OCI-LY3 (cell line): ENCODE measurements around the gene ATP11B.

Experiments
- H2AFZ ChIP-seq: fragments of 200-600, 300-600 bp; shearing (Covaris generic); 2 replicates; pipeline ENCODE4 v1.6.0; 2014; ENCODE audit warnings: antibody characterized with exemption, low read depth, low read length
- H3K27ac ChIP-seq: fragments of 200-600, 300-600 bp; sonication (generic); 2 replicates; pipeline ENCODE4 v1.5.1; 2014; ENCODE audit warnings: mild to moderate bottlenecking, low read length, moderate library complexity, mixed read lengths
- H3K27me3 ChIP-seq: fragments of 200-600, 300-600 bp; sonication (generic); 2 replicates; pipeline ENCODE4 v1.6.1; 2014; ENCODE audit warnings: low read depth, low read length, mixed read lengths
- H3K36me3 ChIP-seq: fragments of 200-600, 300-600 bp; sonication (generic); replicated peaks from 2 replicates; pipeline ENCODE3; 2014; ENCODE audit warnings: low read depth, low read length, mixed read lengths
- H3K4me1 ChIP-seq: fragments of 300-600, 200-600 bp; sonication (generic); 2 replicates; pipeline ENCODE4 v1.6.1; 2014; ENCODE audit warnings: low read length, mixed read lengths
- H3K4me2 ChIP-seq: fragments of 200-600, 300-600 bp; sonication (generic); 2 replicates; pipeline ENCODE4 v1.6.1; 2014; ENCODE audit warnings: low read length, mixed read lengths
- H3K4me3 ChIP-seq: fragments of 300-600, 200-600 bp; sonication (generic); 2 replicates; pipeline ENCODE4 v1.5.1; 2014; ENCODE audit warnings: antibody characterized with exemption, mild to moderate bottlenecking, low read length, moderate library complexity
- H3K79me2 ChIP-seq: fragments of 300-600, 200-600 bp; shearing (Covaris generic); 2 replicates; pipeline ENCODE4 v1.6.1; 2014; ENCODE audit warnings: mild to moderate bottlenecking, low read length, mixed read lengths
- H3K9ac ChIP-seq: fragments of 300-600, 200-600 bp; shearing (Covaris generic); 2 replicates; pipeline ENCODE4 v1.6.0; 2014; ENCODE audit warnings: mild to moderate bottlenecking, low read length, moderate library complexity
- H3K9me3 ChIP-seq: fragments of 200-600, 300-600 bp; shearing (Covaris generic); 2 replicates; pipeline ENCODE4 v1.6.1; 2014; ENCODE audit warnings: low read length, mixed read lengths; ENCODE audit not compliant: insufficient read depth
- H4K20me1 ChIP-seq: fragments of 200-600, 300-600 bp; sonication (generic); 2 replicates; pipeline ENCODE4 v1.6.1; 2016; ENCODE audit warnings: low read length, mixed read lengths; ENCODE audit not compliant: insufficient read depth
- EZH2phosphoT487 ChIP-seq: fragments of 200-600 bp; shearing (Covaris generic); IDR thresholded peaks from 2 replicates; pipeline ENCODE4 v1.6.1; 2018; ENCODE audit warnings: antibody characterized with exemption, mixed run types, low read depth
- TF ChIP-seq, protein P1 (sequence below): fragments of 200-600, 300-600 bp; sonication (generic); IDR thresholded peaks from 2 replicates; pipeline ENCODE4 v1.5.1; 2014; ENCODE audit warnings: antibody characterized with exemption, low read length, low read depth

Gene ATP11B

DNA sequence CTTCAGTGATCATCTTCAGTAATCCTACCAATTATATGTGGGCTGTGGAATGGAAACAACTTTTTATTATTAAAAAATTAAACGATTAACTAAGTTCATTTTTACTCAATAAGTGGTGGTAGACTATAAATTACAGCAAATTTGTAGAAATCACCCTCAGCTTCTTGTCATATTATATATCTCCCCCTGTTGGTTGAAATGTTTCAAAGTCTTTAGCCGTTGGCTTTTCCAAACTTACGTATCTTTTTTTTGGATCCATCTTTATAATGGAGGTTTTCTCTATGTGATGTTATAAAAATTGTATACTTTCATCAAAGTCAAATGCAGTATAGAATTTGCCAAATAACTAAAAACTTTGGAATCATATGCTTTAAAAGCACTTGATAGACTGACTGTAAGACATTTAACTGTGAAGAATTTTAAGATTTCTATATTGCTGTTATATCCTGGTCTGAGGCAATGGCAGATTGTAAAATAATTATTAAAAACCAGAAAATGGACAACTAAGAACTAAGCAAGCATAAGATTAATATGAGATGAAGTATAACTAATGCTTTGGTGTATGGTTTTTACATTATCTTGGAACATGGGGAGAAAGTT lies 44.7 kb downstream of the ATP11B start:
- H4K20me1 ChIP-seq: no peaks in the 10 kb centered on the region
- H2AFZ ChIP-seq: no peak overlapping the region
- H3K4me3 ChIP-seq: no peak overlapping the region
- no peaks in the 10 kb centered on the region for H3K9me3 ChIP-seq
- no peak overlapping the region for H3K4me2 ChIP-seq
- H3K36me3 ChIP-seq: peaks cover 14% of the 10 kb centered on the region
- no peaks in the 10 kb centered on the region for H3K4me1 ChIP-seq
- no peaks in the 10 kb centered on the region for H3K27me3 ChIP-seq
- no peak overlapping the region for H3K27ac ChIP-seq
- TF ChIP-seq EZH2phosphoT487: no peak
- TF ChIP-seq, protein P1, sequence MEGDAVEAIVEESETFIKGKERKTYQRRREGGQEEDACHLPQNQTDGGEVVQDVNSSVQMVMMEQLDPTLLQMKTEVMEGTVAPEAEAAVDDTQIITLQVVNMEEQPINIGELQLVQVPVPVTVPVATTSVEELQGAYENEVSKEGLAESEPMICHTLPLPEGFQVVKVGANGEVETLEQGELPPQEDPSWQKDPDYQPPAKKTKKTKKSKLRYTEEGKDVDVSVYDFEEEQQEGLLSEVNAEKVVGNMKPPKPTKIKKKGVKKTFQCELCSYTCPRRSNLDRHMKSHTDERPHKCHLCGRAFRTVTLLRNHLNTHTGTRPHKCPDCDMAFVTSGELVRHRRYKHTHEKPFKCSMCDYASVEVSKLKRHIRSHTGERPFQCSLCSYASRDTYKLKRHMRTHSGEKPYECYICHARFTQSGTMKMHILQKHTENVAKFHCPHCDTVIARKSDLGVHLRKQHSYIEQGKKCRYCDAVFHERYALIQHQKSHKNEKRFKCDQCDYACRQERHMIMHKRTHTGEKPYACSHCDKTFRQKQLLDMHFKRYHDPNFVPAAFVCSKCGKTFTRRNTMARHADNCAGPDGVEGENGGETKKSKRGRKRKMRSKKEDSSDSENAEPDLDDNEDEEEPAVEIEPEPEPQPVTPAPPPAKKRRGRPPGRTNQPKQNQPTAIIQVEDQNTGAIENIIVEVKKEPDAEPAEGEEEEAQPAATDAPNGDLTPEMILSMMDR: peak; percentile 59
- H3K9ac ChIP-seq: no peak overlapping the region
- H3K79me2 ChIP-seq: no peaks in the 10 kb centered on the region

DNA sequence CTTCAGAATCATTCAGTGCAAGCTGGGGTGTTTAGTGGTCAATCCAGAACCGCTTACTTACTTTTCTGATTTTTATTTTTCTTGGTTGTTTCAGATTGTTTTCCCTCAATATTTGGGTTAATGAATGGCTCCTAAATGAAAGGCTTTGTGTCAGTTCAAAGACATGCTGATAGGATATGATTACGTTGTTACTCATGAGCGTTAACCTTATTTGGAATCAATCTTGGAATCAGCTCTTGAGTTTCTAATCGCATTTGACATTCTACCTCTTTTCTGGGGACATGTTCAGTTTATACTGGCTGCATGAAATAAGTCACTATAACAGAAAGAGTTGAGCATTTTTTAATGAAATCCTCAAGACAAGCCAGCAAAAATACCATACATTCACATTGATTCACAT lies 50.2 kb downstream of the ATP11B start:
- H3K27me3 ChIP-seq: no peaks in the 10 kb centered on the region
- no peaks in the 10 kb centered on the region; the same call in 1 of the 2 replicates for H4K20me1 ChIP-seq
- H3K9ac ChIP-seq: no peak overlapping the region
- no peaks in the 10 kb centered on the region for H3K4me1 ChIP-seq
- H3K4me2 ChIP-seq: no peak overlapping the region
- TF ChIP-seq, protein P1: no peak
- no peak for TF ChIP-seq EZH2phosphoT487
- H3K27ac ChIP-seq: no peak overlapping the region
- peaks cover 19% of the 10 kb centered on the region for H3K36me3 ChIP-seq
- H3K9me3 ChIP-seq: no peaks in the 10 kb centered on the region
- no peak overlapping the region for H3K4me3 ChIP-seq
- no peaks in the 10 kb centered on the region for H3K79me2 ChIP-seq
- no peak overlapping the region for H2AFZ ChIP-seq

DNA sequence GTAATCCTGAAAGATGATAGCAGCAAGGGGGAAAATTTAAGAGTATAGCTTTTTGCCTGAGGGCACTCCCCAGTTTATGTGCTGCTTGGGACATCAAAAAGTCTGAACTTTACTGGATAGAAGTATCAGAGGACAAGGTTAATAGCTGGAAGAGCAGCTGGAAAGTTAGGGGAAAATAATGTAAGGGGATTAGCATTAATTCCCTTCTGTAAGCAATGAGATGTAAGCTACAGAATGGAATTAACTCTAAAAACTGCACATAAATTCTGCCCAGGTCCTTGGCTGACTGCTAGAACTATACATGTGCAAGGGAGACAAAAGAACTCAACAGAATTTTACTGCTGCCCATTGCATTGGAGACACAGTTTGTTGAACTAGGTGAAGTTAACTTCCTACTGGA lies 55.6 kb downstream of the ATP11B start:
- Histone ChIP-seq H3K9me3 (no peaks in the 10 kb centered on the region), H3K27me3 (no peaks in the 10 kb centered on the region), H3K79me2 (no peaks in the 10 kb centered on the region), H3K9ac (no peak overlapping the region), H3K36me3 (peaks cover 25% of the 10 kb centered on the region), H3K4me3 (no peak overlapping the region), H3K4me1 (no peaks in the 10 kb centered on the region), H4K20me1 (no peaks in the 10 kb centered on the region; the same call in 1 of the 2 replicates), H2AFZ (no peak overlapping the region), H3K4me2 (no peak overlapping the region), H3K27ac (no peak overlapping the region)
- TF ChIP-seq EZH2phosphoT487: no peak

DNA sequence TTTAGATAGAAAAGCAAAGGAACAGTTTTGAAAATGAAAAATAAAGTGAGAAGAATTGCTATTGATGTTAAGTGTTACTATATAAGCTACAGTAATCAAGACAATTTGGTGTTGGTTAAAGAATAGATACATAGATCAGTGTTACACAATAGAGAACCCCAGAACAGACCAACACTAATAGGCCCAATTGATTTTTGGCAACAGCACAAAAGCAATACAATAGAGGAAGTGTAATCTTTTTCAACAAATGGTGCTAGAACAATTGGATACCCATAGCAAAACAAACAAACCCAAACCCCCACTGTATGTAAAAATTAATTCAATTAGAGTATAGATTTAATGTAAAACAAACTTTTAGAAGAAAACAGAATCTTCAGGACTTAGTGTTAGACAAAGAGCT lies 61.8 kb downstream of the ATP11B start:
- Histone ChIP-seq H3K9ac (no peak overlapping the region), H3K36me3 (peaks cover 14% of the 10 kb centered on the region), H3K79me2 (no peaks in the 10 kb centered on the region), H3K4me1 (no peaks in the 10 kb centered on the region), H3K4me3 (no peak overlapping the region), H4K20me1 (no peaks in the 10 kb centered on the region), H3K27ac (no peak overlapping the region), H2AFZ (no peak overlapping the region), H3K4me2 (no peak overlapping the region), H3K27me3 (no peaks in the 10 kb centered on the region), H3K9me3 (no peaks in the 10 kb centered on the region)
- TF ChIP-seq EZH2phosphoT487: no peak
- TF ChIP-seq, protein P1: no peak
